OCI-LY1 (cell line): ENCODE measurements around the gene AXDND1.

Experiments
- CTCF ChIP-seq: fragments of 200-600 bp; sonication (generic), shearing (Covaris generic); IDR thresholded peaks from 2 replicates; pipeline ENCODE4 v1.5.1; 2017; ENCODE audit warnings: mild to moderate bottlenecking, antibody characterized with exemption, low read length, moderate library complexity, mixed read lengths
- EZH2 ChIP-seq: fragments of 200-600 bp; sonication (generic), shearing (Covaris generic); IDR thresholded peaks from 2 replicates; pipeline ENCODE4 v1.8.0; 2017; ENCODE audit warnings: borderline replicate concordance, mixed run types, mild to moderate bottlenecking, antibody characterized with exemption, low read length, moderate library complexity, mixed read lengths

GRCh38 chr1:179318491-179318890 is 47.3 kb upstream of the AXDND1 start:
- TF ChIP-seq CTCF = no peak
- no peak for TF ChIP-seq EZH2
